ENCODE data around the gene SUGP1. TPM values are rescaled to one million over a fixed set of nuclear protein-coding genes. Genes with fewer than 3 reads are reported as not detected.

SUGP1 gene
- total and polyA plus RNA-seq, 4 donors, result 11.2 to 18.9 (median 14.8) TPM

- Histone ChIP-seq H3K9ac (ENCODE audit: low read depth in 1 of 2, low read length in 2 of 2) (no peak overlapping the region), H3K27ac (ENCODE audit: low read depth in 1 of 2, low read length in 2 of 2) (no peak overlapping the region), H3K36me3 (ENCODE audit: control insufficient read depth in 4 of 4, insufficient read depth in 3 of 4, low read depth in 1 of 4, low read length in 3 of 4) (no peaks in the 10 kb centered on the region), H3K27me3 (ENCODE audit: control insufficient read depth in 4 of 4, insufficient read depth in 4 of 4, low read length in 3 of 4) (no peaks in the 10 kb centered on the region), H3K4me3 (ENCODE audit: low read depth in 1 of 3, low read length in 3 of 3) (no peak overlapping the region), H3K4me1 (ENCODE audit: control insufficient read depth in 4 of 4, insufficient read depth in 4 of 4, low read length in 3 of 4) (no peaks in the 10 kb centered on the region), H3K9me3 (ENCODE audit: control insufficient read depth in 4 of 4, low read length in 3 of 4) (peaks cover 3 to 15% (median 5%) of the 10 kb centered on the region in 4 donors)
- no peak for DNase-seq (ENCODE audit: low spot score)
- no peak for TF ChIP-seq SP1 (IDR thresholded peaks at IDR 0.05)
- no peak for TF ChIP-seq TAF1 (conservative IDR thresholded peaks at IDR 0.05)
- TF ChIP-seq EGR1 (IDR thresholded peaks at IDR 0.05; ENCODE audit: low read depth in 2 of 2), result no peak
- TF ChIP-seq RAD21 (IDR thresholded peaks at IDR 0.05), result no peak
- no peak for TF ChIP-seq MAX (IDR thresholded peaks at IDR 0.05)
- TF ChIP-seq YY1 (IDR thresholded peaks at IDR 0.05), result no peak
- TF ChIP-seq ATF3 (IDR thresholded peaks at IDR 0.05), result no peak
- TF ChIP-seq GABPA (IDR thresholded peaks at IDR 0.05 in 1 of 2, conservative IDR thresholded peaks at IDR 0.05 in 1 of 2), result no peak
- TF ChIP-seq NR2F2 (IDR thresholded peaks at IDR 0.05), result no peak
- no peak for TF ChIP-seq JUND (IDR thresholded peaks at IDR 0.05)
Observed at GRCh38 chr19:19236173-19236572, 84.1 kb downstream of the SUGP1 start.

- WGBS, result 47% methylated on average over 2 of the region's 2 CpGs
- H3K4me3 ChIP-seq (ENCODE audit: low read depth in 1 of 3, low read length in 3 of 3), result no peak overlapping the region
- H3K36me3 ChIP-seq (ENCODE audit: control insufficient read depth in 4 of 4, insufficient read depth in 3 of 4, low read depth in 1 of 4, low read length in 3 of 4), result no peaks in the 10 kb centered on the region
- H3K9me3 ChIP-seq (ENCODE audit: control insufficient read depth in 4 of 4, low read length in 3 of 4), result peaks cover 3 to 15% (median 5%) of the 10 kb centered on the region in 4 donors
- DNase-seq (ENCODE audit: low spot score), result no peak
- H3K4me1 ChIP-seq (ENCODE audit: control insufficient read depth in 4 of 4, insufficient read depth in 4 of 4, low read length in 3 of 4), result no peaks in the 10 kb centered on the region
- no peak overlapping the region for H3K9ac ChIP-seq (ENCODE audit: low read depth in 1 of 2, low read length in 2 of 2)
- TF ChIP-seq SP1 (IDR thresholded peaks at IDR 0.05), result no peak
- no peak for TF ChIP-seq MAX (IDR thresholded peaks at IDR 0.05)
- no peak for TF ChIP-seq RXRA (IDR thresholded peaks at IDR 0.05)
- TF ChIP-seq FOXA1 (IDR thresholded peaks at IDR 0.05), result no peak
- no peak for TF ChIP-seq REST (IDR thresholded peaks at IDR 0.05)
- TF ChIP-seq NR2F2 (IDR thresholded peaks at IDR 0.05), result no peak
- no peak for TF ChIP-seq HNF4A (conservative IDR thresholded peaks at IDR 0.05)
- TF ChIP-seq ZBTB33 (IDR thresholded peaks at IDR 0.05), result no peak
- no peak for TF ChIP-seq GABPA (IDR thresholded peaks at IDR 0.05 in 1 of 2, conservative IDR thresholded peaks at IDR 0.05 in 1 of 2)
- TF ChIP-seq RAD21 (IDR thresholded peaks at IDR 0.05), result no peak
- TF ChIP-seq CTCF (IDR thresholded peaks at IDR 0.05; ENCODE audit: low read depth, low read length, missing input control), result no peak
- no peak for TF ChIP-seq HNF4G (IDR thresholded peaks at IDR 0.05)
- TF ChIP-seq EGR1 (IDR thresholded peaks at IDR 0.05; ENCODE audit: low read depth in 2 of 2), result no peak
- TF ChIP-seq YY1 (IDR thresholded peaks at IDR 0.05), result no peak
- H3K27me3 ChIP-seq (ENCODE audit: control insufficient read depth in 4 of 4, insufficient read depth in 4 of 4, low read length in 3 of 4), result no peaks in the 10 kb centered on the region
- no peak overlapping the region for H3K27ac ChIP-seq (ENCODE audit: low read depth in 1 of 2, low read length in 2 of 2)
Observed at GRCh38 chr19:19234220-19234816, 86.0 kb downstream of the SUGP1 start.
